GM11168 (cell line): Measurements from ENCODE around the gene NBPF20.
"Not testable (repeated sequence)": the region's sequence is repeated elsewhere in the genome, so short reads cannot be mapped to it uniquely, and the experiment has no call there.

Source experiments
- in situ Hi-C: fragments of 300-500 bp; cut with MboI; formaldehyde crosslinking; loops from one replicate; pipeline ENCODE4 v1.12.0; 2022; ENCODE audit warnings: low sequenced_read_pairs; ENCODE audit not compliant: unreplicated experiment

The NBPF20 gene

DNA sequence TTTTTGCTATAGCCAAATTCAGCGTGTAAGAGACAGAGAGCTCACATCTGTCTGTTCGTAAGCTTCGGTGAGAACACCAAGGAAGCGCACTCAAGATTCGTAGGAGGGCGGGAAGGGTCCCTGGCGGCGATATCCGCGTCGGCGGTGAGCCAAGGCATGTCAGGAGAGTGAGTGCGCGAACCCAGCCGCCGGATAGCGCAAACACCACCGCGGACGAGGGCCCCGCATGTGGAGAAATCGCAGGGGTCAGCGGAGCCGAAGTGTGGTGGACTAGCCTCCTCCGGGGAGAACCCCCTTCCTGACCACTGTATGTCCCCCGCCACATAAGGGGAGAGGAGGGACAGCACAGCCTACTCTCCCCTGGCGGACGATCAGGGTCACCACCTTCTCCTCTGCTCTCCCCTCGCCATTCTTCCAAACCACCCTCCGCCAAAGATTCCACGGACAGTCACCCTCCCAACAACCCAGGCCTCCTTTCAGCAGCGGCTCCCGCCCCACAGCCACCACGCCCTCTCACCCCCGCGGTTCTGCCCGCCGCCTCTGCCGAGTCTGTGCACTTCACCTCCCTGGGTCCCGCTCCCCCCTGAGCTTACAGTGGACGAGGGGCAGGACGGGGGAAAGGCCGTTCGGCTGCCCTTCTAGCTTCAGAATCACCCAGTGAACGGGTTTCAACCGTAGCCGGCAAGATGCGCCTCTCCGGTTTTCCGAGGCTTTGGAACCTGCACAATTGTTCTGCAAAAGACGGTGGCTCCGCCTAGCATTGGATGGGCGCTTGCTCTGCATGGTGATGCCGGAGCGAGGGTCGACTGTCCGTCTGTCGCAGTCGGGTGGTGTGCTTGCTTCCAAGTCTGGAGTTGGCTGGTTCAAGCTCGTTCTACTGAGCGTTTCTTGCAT, 6.2 kb upstream of the NBPF20 start:
- in situ Hi-C loops = not testable (repeated sequence)

DNA sequence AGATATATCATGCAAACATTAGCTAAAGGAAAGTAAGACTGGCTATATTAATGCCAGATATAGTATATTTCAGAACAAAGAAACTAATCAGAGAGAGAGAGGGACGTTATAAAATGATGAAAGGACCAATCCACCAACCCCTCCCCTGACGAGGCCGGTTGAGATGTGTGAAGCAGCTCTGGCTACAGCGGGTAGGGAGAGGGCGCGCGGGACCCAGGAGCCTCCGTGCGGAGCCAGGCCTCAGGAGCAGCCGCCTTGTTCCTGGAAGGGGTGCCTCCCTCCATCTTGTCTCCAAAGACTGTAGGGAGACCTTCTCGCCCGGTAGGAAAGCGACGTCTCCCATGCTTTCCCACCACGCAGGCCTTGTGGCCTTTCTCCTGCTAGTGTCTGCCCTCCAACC, 5.4 kb upstream of the NBPF20 start:
- in situ Hi-C loops = not testable (repeated sequence)

DNA sequence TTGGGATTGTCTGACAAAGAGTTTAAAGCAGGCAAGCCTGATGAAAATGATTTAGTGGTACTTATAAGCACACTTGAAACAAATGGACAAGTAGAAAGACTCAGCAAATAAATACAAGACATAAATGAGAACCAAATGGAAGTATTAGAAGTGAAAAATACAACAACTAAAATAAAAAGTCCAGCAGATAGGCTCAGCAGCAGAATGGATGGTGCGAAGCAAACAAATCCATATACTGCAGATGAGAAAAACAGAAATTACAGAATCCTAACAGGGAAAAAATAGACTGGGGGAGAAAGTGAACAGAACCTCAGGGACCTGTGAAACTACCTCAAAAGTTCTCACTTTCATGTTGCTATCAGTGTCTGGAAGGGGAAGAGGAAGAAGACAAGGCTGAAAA, 3.9 kb upstream of the NBPF20 start:
- in situ Hi-C loops = not testable (repeated sequence)

DNA sequence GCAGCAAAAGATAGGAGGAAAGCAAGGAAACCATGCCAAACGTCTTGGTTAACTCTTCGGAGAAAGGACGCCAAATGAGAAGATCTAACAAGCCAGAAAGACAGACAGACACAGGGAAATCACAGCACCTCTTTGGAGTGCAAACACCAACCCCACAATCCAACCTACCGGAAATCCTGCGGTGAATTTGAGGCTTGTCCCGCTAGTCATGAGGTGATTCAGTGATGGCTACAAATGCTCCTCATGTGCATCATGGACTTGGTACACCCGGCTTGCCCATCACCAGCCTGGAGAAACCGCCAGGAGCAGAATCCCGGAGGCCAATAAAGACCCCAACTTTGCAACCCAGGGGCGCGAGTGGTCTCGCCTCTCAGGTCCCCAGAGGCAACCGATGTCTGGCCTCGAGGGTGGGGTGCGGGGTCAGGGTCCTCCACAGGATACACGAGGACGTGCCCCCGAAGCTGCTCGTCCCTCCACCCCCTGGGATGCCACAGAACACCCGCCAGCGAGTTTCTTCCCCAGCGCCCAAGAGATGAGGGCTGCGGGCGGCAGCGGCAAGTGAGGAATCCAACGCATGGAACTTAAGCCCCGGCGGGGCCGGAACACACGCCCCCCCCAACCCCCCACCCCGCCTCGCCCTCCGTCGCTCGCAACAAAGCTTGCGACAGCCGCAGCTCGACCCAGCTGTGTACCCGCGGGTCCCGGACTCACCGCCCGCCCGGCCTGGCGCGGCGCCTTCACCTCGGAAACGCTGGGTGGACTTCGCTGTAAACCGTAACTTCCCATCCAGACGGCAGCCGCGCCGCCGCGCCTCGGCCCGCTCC, 579 bp downstream of the NBPF20 start:
- in situ Hi-C loops = not testable (repeated sequence)

DNA sequence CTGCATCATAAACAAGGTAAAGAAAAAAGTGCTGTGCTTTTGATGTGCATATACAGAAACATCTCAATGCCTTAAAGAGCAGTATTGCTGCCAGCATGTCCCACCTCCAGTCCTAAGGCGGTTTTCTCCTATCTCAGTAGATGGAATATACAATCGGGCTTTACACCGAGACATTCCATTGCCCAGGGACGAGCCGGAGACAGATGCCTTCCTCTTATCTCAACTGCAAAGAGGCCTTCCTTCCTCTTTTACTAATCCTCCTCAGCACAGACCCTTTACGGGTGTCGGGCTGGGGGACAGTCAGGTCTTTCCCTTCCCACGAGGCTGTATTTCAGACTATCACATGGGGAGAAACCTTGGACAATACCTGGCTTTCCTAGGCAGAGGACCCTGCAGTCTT, 10.3 kb downstream of the NBPF20 start:
- in situ Hi-C loops = not testable (repeated sequence)

DNA sequence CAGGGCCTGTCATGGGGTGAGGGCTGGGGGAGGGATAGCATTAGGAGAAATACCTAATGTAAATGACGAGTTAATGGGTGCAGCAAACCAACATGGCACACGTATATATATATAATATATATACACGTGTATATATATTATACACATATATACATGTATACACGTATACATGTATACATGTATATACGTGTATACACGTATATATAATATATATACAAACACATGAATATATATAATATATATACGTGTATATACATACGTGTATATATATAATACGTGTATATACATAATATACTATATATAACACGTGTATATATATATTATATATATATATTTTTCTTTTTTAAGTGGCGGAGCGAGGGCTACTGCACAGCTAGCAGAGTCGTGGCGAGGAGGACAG, 18.1 kb downstream of the NBPF20 start:
- in situ Hi-C loops = not testable (repeated sequence)

DNA sequence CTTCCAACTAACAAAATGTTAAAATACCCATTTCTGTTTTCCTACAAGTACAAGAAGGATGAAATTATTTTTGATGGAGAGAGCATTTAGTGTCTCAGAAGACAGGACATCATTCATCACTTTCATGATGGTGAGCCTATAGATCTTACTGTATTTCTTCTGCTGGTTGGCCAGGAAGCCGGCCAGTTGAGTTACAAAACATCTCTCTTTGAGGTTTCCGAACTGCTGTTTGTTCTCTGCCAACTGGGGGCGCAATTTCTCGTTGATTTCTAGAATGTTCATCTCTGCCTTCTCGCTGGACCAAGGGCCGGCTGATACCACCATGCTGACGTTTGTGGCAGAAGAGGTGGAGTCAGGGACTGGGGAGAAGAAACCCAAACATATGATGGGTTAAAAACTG, 20.5 kb downstream of the NBPF20 start:
- in situ Hi-C loops = not testable (repeated sequence)

DNA sequence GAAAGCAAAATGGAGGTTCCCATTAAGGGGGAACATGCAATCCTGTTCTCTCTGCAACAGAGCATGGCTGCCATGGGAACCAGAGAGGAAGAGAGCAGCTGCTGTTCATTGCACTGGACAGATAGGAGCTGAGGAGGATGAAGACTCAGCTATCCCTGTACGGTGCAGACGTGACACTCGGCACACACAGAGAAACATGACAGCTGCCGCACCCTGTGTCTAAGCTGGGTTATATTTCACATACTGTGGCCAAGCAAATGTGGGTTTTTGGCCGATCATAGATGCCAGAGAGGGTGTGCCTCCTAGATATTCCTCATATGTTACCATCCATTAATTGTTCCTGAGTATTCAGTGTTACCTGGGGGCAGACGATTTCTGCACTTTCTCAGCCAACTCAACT, 24.7 kb downstream of the NBPF20 start:
- in situ Hi-C loops = not testable (repeated sequence)
